ELF-1 (cell line): ENCODE results near the gene RAB9A.
"Not testable (repeated sequence)": the region's sequence is repeated elsewhere in the genome, so short reads cannot be mapped to it uniquely, and the experiment has no call there.

Experiments used
- DNase-seq: peaks from one replicate; pipeline ENCODE4 v3.0.0-alpha.2; 2016; ENCODE audit warnings: low read depth, low spot score

RAB9A gene

GRCh38 chrX:13669755-13670154, 19.2 kb upstream of the RAB9A start:
- not testable (repeated sequence) for DNase-seq

GRCh38 chrX:13670197-13670596, 18.7 kb upstream of the RAB9A start:
- no peak for DNase-seq

- no peak for DNase-seq
Observed at GRCh38 chrX:13673016-13673415, 15.9 kb upstream of the RAB9A start.

GRCh38 chrX:13676885-13677284, 12.0 kb upstream of the RAB9A start:
- no peak for DNase-seq

GRCh38 chrX:13679700-13680099, 9.2 kb upstream of the RAB9A start:
- not testable (repeated sequence) for DNase-seq

- no peak for DNase-seq
Observed at GRCh38 chrX:13681595-13681994, 7.3 kb upstream of the RAB9A start.

GRCh38 chrX:13684361-13684760, 4.6 kb upstream of the RAB9A start:
- DNase-seq, result no peak

GRCh38 chrX:13685126-13685763, 3.7 kb upstream of the RAB9A start:
- no peak for DNase-seq

GRCh38 chrX:13687203-13687602, 1.7 kb upstream of the RAB9A start:
- DNase-seq, result no peak

- no peak for DNase-seq
Observed at GRCh38 chrX:13688384-13688957, 457 bp upstream of the RAB9A start.

GRCh38 chrX:13689741-13690211, 848 bp downstream of the RAB9A start:
- DNase-seq, result no peak

- DNase-seq, result peak; percentile 31
Observed at GRCh38 chrX:13690836-13691235, 1.9 kb downstream of the RAB9A start.

- DNase-seq, result no peak
Observed at GRCh38 chrX:13691841-13692371, 3.0 kb downstream of the RAB9A start.

GRCh38 chrX:13692771-13693231, 3.9 kb downstream of the RAB9A start:
- DNase-seq, result no peak

GRCh38 chrX:13693341-13693961, 4.5 kb downstream of the RAB9A start:
- peak; percentile 30 for DNase-seq

- no peak for DNase-seq
Observed at GRCh38 chrX:13694359-13694758, 5.4 kb downstream of the RAB9A start.

- no peak for DNase-seq
Observed at GRCh38 chrX:13694983-13695382, 6.1 kb downstream of the RAB9A start.

- DNase-seq, result no peak
Observed at GRCh38 chrX:13695601-13696115, 6.7 kb downstream of the RAB9A start.

- no peak for DNase-seq
Observed at GRCh38 chrX:13697455-13697854, 8.5 kb downstream of the RAB9A start.

- DNase-seq, result no peak
Observed at GRCh38 chrX:13697976-13698375, 9.0 kb downstream of the RAB9A start.

- no peak for DNase-seq
Observed at GRCh38 chrX:13698432-13698831, 9.5 kb downstream of the RAB9A start.

- no peak for DNase-seq
Observed at GRCh38 chrX:13699183-13699826, 10.4 kb downstream of the RAB9A start.
